ENCODE data around the gene RAB8B.

RAB8B gene

DNA sequence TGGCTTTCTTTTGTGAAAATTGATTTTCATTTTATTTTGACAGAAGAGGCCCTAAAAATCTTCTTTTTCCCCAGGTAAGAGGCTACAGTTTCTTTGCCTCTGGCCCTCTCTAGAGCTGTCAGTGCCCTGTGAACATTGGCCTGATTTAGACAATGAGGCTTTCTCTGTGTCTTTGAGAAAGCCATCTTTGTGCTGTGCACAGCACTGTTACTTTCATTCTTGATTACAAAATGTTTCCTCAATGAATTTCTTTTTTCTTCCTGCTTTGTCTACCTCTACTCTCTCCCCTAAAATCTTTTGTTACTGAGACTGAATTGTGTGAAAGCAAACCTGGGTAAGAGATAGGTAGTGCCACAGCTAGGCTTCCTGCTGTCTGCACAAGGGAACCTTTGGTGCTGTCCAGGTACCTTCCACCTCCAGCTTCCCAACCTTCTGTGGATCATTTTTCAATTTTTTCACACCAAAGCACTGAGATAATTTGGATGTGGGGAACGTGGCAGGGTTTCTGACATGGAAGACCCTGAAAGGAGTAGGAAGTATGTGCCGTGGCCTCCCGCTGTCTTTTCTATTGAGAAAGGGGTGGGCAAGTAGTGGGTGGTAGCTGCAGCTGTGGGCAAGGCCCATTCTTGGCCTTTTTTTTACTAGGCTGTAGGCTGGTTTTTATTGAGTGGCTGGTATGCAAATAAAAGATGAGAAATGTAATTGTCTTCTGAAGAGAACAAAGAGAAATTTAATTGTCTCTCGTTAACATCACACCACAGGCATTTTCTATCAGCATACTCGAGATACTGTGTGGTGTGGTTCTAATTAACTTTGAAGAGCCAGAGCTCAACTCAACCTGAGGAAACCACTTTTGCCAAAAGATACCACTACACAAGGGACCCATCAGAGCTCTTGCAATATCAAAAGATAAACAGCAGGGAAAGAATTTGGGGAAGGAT, 21.0 kb downstream of the RAB8B start:
- DNase-seq, result no peak

DNA sequence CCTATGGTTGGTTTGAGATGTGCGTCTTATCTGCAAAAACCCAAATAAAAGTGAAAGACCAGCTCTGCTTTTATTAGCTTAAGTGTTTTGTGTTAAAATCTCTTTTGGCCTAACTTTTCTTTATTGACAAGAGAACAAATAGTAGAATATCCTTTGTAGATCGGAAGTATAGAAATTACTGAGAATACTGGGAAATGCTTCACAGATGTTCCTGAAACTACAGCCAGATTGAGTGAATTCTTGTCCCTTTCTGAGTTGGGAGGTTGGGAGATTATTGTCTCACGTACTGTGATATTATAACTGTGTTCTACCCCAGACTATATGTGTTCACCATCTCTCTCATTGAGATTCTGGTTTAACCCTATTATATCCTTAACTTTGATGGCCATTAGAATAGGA, 21.7 kb downstream of the RAB8B start:
- no peak for DNase-seq

DNA sequence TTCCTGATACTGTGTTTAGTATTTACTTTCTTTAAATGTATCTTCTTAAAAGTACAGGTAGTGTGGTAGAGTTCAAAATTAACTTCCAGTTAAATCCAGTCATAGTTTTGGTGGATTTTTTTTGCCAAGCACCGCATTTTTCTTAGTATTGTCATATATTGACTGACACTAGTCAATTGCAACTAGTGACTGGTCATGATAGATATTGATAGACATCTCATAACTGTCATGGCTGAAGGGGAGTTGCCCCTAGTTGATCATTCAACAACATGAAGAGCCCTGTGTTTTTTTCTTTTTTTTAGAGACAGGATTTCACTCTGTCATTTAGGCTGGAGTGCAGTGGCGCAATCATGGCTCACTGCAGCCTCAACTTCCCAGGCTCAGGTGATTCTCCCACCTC, 22.1 kb downstream of the RAB8B start:
- DNase-seq, result no peak

DNA sequence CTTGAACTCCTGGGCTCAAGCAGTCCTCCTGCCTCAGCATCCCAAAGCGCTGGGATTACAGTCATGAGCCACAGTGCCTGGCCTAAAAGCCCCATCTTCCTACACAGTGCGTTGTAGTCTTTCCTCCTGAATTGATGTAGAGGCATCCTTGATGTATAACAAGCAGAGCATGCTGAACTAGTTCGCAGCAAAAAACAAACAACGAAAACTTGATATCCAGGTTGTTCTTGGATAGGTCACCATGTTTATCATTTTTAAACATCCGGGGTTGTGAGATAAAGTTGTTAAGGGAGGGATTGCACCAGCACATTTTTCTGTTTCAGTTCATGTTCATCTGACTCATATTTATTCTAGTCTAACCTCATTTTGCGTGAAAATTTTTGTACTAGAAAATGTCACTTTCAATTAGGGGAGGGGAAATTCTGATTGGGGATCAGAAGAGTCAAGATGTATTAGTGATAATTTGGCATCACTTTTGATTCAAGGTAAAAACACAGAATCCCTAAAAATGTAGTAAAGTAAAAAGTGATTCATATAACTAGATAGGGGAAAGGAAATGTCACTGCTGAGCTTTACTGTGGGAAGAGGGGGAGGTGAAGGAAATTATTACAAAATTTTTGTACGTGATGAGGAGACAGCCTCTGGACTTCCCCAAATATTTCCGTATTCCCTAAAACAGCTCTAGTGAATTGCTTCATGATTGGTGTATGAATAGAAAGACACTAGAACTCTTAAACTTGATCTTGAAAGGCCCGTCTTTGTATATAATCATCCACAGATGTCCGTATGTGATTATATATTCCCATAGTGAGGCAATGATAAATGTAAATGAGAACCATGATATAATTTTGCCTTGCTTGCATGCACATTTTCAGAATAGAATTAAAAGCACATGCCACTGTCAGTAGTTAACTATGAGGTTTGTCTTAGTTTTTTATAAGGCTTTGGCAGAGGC, 22.9 kb downstream of the RAB8B start:
- peak; percentile 74 to 88 for DNase-seq

DNA sequence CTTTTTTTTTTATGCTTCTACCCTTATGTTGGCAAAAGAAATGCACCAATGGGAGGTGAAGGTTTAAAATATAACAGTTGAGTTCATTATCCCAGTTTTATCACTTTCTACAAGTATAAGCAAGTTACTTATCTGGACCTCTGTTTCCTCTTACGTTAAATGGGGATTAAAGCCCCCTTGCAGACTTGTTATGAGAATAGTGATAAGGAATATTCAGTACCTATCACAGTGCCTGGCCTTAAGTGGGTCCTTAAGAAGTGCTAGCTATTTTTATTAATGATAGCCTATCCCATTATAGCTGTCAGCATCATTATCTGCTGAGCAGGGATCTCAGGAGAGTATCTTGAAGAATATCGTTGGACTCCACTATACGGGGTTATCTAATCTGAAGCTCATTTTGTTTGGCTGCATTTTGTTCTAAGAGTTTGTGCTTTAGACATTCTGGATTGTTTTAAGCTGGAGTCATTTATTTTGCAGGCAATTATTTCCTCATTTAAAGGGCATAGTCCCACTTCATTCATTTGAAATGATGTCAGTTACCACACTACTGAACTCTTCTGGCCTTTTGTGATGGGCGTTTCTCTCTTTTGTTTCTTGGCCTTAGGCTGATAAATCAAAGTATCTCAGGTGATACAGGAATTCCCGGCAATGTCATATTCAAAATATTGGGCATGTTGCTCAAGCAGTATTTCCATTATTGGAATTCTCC, 28.8 kb downstream of the RAB8B start:
- DNase-seq, result peak in 1 of 2 donors; percentile 43

DNA sequence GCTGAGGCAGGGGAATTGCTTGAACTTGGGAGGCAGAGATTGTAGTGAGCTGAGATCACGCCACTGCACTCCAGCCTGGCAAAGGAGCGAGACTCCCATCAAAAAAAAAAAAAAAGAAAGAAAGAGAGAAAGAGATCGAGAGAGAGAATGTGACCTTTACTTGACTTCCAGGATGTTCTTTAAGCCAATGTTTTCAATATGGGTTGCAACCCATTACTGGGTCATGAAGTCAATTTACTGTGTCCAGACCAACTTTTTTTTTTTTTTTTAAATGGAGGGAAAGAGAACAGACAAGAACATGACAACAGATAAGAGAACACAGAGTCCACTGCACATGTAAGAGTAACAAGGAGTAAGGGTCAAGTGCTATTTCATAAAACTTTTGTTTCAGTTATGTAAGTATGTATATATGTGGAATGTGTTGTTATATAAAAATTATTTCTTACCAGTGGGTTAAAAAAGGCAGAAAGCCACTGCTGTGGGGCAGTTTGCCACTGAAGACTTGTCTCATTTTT, 29.8 kb downstream of the RAB8B start:
- DNase-seq, result no peak

DNA sequence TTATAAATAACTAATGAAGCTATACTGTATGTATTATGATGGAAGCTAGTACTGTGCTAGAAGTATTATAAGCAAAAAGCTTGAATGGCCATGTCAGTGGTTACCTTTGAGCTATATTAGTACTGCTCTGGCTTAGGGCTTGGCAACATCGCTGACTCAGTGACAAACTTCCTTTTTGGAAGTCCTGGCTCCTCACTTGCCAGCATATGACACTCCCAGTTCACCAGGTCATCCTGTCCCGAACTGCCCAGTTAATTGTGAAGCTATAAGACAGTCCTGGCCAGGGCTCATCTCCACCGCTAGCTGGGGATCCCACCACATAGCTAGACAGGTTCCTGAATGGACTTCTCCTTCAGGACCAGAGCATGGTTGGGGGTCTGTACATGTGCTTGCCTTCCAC, 31.9 kb downstream of the RAB8B start:
- peak; percentile 35 to 61 for DNase-seq

DNA sequence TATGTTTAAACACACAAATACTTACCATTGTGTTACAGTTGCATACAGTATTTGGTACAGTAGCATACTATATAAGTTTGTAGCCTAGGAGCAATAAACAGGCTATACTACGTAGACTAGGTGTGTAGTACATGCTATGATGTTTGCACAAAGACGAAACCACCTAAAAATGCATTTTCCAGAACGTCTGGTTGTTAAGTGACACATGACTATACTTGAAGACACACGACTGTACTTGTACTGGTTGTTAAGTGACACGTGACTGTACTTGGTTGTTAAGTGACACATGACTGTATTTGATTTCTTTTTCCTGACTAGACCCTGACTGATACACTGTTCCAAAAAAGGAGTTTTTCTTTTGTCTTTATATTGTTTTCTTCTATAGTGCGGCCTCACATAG, 34.1 kb downstream of the RAB8B start:
- no peak for DNase-seq

DNA sequence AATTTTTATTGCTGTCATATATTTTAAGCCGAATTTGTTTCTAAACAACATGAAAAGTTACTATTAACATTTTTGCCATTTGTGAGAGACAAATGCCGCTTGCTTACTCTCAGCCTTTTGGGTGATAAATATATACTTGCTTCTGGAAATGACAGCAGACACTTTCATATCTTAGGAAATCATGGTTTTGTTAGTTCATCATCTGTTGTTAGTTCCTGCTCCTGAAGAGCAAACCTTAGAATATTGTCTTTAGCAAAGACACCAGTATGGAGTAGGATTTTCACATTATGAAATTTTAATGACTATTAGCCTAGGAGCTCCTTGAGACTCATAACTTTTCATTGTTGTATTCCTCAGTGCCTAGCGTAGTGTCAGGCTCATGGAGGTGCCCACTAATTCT, 36.0 kb downstream of the RAB8B start:
- peak; percentile 24 to 56 for DNase-seq

DNA sequence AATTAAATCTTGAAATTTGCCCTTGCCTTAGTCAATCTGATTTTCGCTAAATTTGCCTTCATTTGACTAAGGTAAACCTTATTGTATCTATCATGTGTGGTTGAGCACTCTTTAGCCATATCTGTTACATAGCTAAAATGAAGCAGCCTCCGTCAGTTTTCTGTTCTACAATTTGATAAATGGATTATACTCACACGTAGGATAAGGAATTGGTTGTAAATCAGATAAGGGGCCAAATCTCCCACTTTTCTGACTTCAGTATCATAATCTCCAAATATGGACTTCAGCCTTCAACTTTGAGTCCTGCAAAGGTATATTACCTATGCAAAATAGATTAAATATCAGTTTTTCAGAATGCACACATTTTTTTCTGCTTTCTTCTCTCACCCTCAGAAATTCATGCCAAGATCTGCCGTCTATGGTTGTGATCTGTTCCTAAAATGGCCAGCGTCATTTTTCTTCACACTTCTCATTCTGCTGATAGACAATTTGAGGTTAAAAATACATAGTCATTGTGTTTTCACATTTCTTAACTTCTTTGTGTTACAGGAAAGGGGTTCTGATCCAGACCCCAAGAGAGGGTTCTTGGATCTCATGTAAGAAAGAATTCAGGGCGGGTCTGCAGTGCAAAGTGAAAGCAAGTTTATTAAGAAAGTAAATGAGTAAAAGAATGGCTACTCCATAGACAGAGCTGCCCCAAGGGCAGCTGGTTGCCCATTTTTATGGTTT, 36.9 kb downstream of the RAB8B start:
- DNase-seq, result no peak

DNA sequence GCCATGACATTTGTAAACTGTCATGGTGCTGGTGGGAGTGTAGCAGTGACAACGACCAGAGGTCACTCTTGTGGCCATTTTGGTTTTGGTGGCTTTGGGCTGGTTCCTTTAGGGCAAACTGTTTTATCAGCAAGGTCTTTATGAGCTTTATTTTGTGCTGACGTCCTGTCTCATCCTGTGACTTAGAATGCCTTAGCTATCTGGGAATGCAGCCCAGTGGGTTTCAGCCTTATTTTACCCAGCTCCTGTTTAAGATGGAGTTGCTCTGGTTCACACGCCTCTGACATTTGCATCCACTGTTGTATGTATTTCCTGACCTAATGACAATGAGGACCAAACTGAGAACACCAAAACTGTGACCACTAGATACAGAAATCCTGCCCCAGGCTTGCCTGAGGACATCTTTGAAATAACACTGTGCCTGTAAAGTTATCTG, 37.6 kb downstream of the RAB8B start:
- DNase-seq, result peak in 1 of 2 donors; percentile 32

DNA sequence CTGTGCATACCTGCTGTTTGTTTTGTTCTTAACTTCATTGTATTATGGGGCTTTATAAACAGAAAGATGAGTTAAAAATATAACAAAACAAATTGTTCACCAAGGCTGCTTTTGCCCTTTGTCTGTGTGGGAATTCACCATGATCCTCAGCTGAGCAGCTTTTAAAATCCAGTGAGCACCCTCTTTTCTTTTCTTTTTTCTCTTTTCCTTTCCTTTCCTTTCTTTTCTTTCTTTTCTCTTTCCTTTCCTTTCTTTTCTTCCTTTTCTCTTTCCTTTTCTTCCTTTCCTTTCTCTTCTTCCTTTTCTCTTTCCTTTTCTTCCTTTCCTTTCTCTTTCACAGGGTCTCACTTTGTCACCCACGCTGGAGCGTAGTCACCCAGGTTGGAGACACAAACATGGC, 38.3 kb downstream of the RAB8B start:
- no peak for DNase-seq

DNA sequence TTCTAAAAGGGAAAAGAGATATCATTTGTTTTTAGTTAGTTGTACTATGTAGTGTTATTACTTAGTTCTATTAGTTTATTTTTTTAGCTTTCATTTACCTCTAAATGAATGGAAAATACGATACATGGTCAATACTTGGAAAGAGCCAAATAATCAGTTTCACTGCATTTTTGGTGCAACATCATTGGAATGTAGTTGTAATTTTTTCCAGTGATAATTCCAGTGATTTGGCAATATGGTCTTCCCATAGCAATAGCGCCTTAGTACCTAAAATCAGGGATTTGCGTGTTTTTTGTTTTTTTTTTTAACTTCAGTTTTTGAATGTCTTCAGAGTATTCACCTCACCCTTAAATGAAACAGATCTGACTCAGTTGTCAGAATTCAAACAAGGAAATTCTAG, 41.8 kb downstream of the RAB8B start:
- DNase-seq, result no peak

DNA sequence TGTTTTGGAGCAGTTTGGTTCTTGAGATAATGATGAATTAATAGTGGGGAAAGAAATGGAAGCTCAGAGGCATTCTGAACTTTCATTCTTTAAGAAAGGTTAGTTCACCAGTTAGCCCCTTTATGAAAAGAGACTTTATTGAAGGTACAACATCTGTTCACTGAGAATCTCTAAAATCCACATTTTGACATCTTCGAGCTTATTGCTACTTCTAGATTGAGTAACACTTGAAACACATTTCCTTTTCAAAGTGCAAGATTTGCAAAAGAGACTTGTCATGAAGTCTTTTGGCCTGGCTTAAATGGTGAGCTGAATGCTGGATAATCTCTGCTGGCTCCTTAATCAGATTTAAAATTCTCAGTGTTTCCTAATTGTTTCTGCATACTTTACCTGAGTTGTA, 42.3 kb downstream of the RAB8B start:
- peak; percentile 54 to 65 for DNase-seq

DNA sequence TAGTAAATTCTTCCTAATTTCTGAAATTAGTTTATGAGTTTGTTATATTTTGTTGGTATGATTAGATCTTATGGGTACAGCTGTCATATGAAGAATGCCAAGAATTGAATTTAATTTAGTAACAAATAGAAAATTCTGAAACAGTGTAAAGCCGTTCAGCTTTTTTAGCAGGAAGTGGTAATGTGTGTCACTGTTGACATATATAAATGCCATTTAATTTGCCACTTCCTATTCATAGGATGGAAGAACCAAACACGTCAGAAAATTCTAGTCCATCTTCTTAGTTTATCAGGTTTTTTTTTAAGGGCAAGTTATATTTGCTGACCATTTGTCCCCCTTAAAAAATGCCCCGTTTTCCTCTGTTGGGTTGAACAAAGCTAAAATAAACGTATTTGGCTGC, 43.0 kb downstream of the RAB8B start:
- DNase-seq, result peak; percentile 9 to 40

DNA sequence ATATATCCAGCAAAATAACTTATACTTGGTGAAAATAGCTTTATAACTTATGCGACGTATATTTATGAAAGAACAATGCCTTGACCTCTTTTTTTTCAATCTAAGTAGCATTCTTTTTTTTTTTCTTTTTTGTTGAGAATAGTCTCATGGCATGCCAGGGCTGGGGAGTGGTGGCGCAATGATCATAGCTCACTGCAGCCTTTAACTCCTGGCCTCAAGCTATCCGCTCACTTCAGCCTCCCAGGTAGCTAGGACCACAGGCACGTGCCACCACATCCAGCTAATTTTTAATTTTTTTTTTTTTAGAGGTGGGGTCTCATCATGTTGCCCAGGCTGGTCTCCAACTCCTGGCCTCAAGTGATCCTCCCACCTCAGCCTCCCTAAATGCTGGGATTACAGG, 43.5 kb downstream of the RAB8B start:
- peak in 1 of 2 donors; percentile 31 for DNase-seq

DNA sequence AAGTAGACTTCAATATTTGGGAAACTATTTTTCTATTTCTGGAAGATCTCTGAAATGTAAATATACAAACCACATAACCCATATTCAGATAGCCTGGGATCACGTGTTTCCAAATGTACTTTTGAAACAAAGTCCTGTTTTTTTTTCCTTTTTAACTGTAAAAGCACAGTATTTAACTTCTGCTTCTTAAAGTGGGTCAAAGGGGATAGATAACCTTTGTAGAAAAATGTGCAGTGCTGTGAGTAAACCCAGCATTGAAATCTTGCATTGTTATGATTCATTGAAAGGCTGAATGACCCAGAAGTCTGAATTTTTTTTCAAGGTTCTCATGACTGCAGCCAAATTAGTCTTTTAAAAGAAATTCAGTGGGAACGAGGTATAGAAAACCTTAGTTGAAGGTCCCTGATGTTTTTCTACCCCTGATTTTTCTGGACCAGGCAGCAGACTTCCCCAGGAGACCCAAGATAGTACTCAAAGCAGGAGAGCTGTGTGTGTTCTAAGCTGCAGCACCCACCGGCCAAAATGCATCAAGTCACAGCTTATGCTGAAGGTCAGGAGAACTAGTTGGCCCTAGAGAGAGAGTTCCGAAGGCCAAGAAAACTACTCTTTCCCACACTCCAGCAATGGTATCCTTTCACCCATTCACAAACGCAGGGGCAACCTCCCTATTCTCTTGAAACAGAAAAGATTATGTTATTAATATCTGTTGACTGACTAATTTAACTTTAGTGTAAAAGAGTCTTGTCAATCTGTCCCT, 44.4 kb downstream of the RAB8B start:
- DNase-seq, result peak; percentile 63 to 80

DNA sequence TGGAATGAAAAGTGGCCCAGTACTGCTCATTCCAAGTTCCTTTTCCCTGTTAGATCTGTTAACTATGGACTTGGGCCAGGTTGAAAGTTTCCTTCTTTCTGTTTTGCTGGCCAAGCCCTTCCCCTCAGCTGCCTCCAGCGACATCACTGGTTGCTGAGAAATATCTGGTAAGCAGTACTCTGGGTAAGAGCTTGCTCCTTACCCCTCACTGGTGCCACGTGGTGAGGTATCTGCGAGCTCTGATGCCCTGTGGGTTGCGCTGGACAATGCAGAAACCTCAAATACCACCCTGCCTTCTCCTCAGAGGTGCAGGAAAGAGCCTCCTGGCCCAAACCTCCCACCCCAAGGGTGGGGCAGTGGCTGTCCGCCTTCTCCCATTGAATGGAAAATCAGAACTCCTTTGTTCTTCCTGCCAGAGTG, 45.1 kb downstream of the RAB8B start:
- DNase-seq, result peak; percentile 40 to 56

DNA sequence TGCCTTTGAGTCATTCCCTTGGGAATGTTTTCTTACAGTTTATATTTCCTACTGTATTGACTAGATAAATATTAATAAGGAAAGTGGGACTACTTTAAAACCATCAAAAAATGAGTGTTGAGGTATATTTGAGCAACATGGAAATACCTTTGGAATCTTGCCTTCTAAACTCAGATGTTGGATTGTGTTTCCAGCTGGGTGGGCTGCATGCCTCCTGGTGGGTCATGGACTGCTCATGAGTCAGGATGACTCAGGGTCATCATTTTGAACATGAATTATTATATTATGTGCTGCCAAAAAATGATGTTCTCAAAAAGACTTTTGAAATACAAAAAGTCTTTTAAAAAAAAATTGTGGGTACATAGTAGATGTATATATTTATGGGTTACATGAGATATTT, 46.9 kb downstream of the RAB8B start:
- DNase-seq, result no peak

DNA sequence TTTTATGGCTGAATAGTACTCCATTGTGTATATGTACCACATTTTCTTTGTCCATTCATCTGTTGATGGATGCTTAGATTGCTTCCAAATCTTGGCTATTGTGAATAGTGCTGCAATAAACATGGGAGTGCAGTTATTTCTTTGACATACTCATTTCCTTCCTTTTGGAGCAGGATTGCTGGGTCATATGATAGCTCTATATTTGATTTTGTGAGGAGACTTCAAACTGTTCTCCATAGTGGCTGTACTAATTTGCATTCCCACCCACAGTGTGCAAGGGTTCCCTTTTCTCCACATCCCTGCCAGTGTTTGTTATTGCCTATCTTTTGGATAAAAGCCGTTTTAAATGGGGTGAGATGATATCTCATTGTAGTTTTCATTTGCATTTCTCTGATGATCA, 47.7 kb downstream of the RAB8B start:
- peak; percentile 62 to 76 for DNase-seq

DNA sequence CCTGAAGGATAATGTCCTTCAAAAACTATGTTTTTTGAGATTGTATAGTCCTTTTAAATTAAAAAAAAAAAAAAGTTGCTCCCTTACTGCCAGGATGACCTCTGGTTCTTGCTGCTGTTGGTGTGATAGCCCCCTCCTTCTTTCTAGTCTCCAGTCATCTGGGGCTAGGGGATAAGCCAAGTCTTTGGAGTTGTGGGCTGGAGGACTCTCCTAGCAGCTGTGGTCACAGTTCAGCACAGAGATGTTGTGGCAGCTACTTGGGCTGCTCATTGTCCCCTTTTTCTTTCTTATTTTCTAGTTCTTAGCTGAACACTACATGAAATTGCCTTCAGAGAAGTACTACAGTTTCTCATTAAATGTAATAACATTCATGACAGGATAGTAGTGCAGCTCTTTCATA, 48.8 kb downstream of the RAB8B start:
- no peak for DNase-seq

All from inflammatory macrophage (primary cell).